ENCODE measurements around the gene PARD3. TPM values are rescaled to one million over a fixed set of nuclear protein-coding genes. Genes with fewer than 3 reads are reported as not detected.

PARD3 gene
- total RNA-seq, 2 donors from 2014 or later, result 59.6 to 74.6 TPM

GRCh38 chr10:34489411-34489810 is 325.7 kb downstream of the PARD3 start:
- 97 to 100% methylated on average over 2 to 3 of the region's 3 CpGs for WGBS, 2 experiments (ENCODE audit: insufficient coverage in 1 of 2, insufficient read length in 1 of 2)
- H3K9me3 Mint-ChIP-seq, result no peaks in the 10 kb centered on the region
- Histone ChIP-seq H3K27ac (ENCODE audit: low read depth, low read length) (no peak overlapping the region), H3K4me3 (ENCODE audit: low read length) (no peak overlapping the region), H3K36me3 (ENCODE audit: control insufficient read depth, insufficient read depth, low read length) (peaks cover 11% of the 10 kb centered on the region), H3K4me1 (ENCODE audit: control insufficient read depth, insufficient read depth, low read length) (no peaks in the 10 kb centered on the region), H3K9ac (ENCODE audit: extremely low read depth, low read length, poor library complexity, severe bottlenecking) (no peak overlapping the region), H3K9me3 (ENCODE audit: control insufficient read depth, low read length) (no peaks in the 10 kb centered on the region), H3K27me3 (ENCODE audit: control insufficient read depth, insufficient read depth, low read length, poor library complexity, severe bottlenecking) (no peaks in the 10 kb centered on the region)
- H3K4me3 Mint-ChIP-seq, result no peak overlapping the region
- no peak for TF ChIP-seq CTCF (conservative IDR thresholded peaks at IDR 0.05)
- H3K36me3 Mint-ChIP-seq (ENCODE audit: low read depth), result peaks cover 8% of the 10 kb centered on the region
- no peak for DNase-seq
- H3K27me3 Mint-ChIP-seq (ENCODE audit: insufficient read depth), result no peaks in the 10 kb centered on the region
- H3K4me1 Mint-ChIP-seq, result peaks cover 32% of the 10 kb centered on the region
- H3K27ac Mint-ChIP-seq, result no peak overlapping the region

- Mint-ChIP-seq H3K4me1 (peaks cover 33% of the 10 kb centered on the region), H3K9me3 (no peaks in the 10 kb centered on the region), H3K27me3 (ENCODE audit: insufficient read depth) (no peaks in the 10 kb centered on the region), H3K36me3 (ENCODE audit: low read depth) (peaks cover 9% of the 10 kb centered on the region), H3K27ac (no peak overlapping the region), H3K4me3 (no peak overlapping the region)
- Histone ChIP-seq H3K9ac (ENCODE audit: extremely low read depth, low read length, poor library complexity, severe bottlenecking) (no peak overlapping the region), H3K4me3 (ENCODE audit: low read length) (no peak overlapping the region), H3K27ac (ENCODE audit: low read depth, low read length) (no peak overlapping the region), H3K27me3 (ENCODE audit: control insufficient read depth, insufficient read depth, low read length, poor library complexity, severe bottlenecking) (no peaks in the 10 kb centered on the region), H3K4me1 (ENCODE audit: control insufficient read depth, insufficient read depth, low read length) (no peaks in the 10 kb centered on the region), H3K9me3 (ENCODE audit: control insufficient read depth, low read length) (no peaks in the 10 kb centered on the region), H3K36me3 (ENCODE audit: control insufficient read depth, insufficient read depth, low read length) (peaks cover 11% of the 10 kb centered on the region)
- WGBS, 2 experiments (ENCODE audit: insufficient coverage in 1 of 2, insufficient read length in 1 of 2), result 93 to 98% methylated on average over 12 to 22 of the region's 22 CpGs
- DNase-seq, result no peak
- TF ChIP-seq CTCF (conservative IDR thresholded peaks at IDR 0.05), result no peak
Observed at GRCh38 chr10:34488476-34489130, 326.5 kb downstream of the PARD3 start.

DNA sequence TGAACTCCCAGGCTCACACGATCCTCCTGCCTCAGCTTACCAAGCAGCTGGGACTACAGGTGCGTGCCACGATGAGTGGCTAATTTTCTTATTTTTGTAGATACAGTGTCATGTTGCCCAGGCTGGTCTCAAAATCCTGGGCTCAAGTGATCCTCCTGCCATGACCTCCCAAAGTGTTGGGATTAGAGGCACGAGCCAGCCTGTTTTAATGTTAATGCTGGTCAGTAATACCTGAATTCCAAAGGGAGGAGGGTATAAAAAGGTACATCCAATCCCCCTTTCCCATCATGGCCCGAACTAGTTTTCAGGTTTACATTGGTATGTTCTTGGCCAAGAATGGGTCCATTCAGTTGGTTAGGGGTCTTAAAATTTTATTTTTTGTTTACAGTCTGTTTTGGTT is 329.1 kb downstream of the PARD3 start:
- Mint-ChIP-seq H3K27me3 (ENCODE audit: insufficient read depth) (no peaks in the 10 kb centered on the region), H3K36me3 (ENCODE audit: low read depth) (peaks cover 7% of the 10 kb centered on the region), H3K4me1 (peaks cover 36% of the 10 kb centered on the region), H3K27ac (peak overlapping the region; percentile 17), H3K9me3 (no peaks in the 10 kb centered on the region), H3K4me3 (no peak overlapping the region)
- H3K27me3 ChIP-seq (ENCODE audit: control insufficient read depth, insufficient read depth, low read length, poor library complexity, severe bottlenecking), result no peaks in the 10 kb centered on the region
- no peaks in the 10 kb centered on the region for H3K4me1 ChIP-seq (ENCODE audit: control insufficient read depth, insufficient read depth, low read length)
- WGBS, 2 experiments (ENCODE audit: insufficient coverage in 1 of 2, insufficient read length in 1 of 2), result 90 to 95% methylated on average over 3 to 5 of the region's 5 CpGs
- H3K4me3 ChIP-seq (ENCODE audit: low read length), result no peak overlapping the region
- no peak for DNase-seq
- TF ChIP-seq CTCF (conservative IDR thresholded peaks at IDR 0.05), result no peak
- H3K9ac ChIP-seq (ENCODE audit: extremely low read depth, low read length, poor library complexity, severe bottlenecking), result no peak overlapping the region
- H3K27ac ChIP-seq (ENCODE audit: low read depth, low read length), result no peak overlapping the region
- peaks cover 11% of the 10 kb centered on the region for H3K36me3 ChIP-seq (ENCODE audit: control insufficient read depth, insufficient read depth, low read length)
- H3K9me3 ChIP-seq (ENCODE audit: control insufficient read depth, low read length), result no peaks in the 10 kb centered on the region

Data from endodermal cell (in vitro differentiated cells).